ENCODE measurements around the gene SPDYA. TPM values are rescaled to one million over a fixed set of nuclear protein-coding genes. Genes with fewer than 3 reads are reported as not detected.

SPDYA gene
- total and polyA plus RNA-seq, 2 donors from 2014 or later = 1.6 TPM; not detected in 1

DNA sequence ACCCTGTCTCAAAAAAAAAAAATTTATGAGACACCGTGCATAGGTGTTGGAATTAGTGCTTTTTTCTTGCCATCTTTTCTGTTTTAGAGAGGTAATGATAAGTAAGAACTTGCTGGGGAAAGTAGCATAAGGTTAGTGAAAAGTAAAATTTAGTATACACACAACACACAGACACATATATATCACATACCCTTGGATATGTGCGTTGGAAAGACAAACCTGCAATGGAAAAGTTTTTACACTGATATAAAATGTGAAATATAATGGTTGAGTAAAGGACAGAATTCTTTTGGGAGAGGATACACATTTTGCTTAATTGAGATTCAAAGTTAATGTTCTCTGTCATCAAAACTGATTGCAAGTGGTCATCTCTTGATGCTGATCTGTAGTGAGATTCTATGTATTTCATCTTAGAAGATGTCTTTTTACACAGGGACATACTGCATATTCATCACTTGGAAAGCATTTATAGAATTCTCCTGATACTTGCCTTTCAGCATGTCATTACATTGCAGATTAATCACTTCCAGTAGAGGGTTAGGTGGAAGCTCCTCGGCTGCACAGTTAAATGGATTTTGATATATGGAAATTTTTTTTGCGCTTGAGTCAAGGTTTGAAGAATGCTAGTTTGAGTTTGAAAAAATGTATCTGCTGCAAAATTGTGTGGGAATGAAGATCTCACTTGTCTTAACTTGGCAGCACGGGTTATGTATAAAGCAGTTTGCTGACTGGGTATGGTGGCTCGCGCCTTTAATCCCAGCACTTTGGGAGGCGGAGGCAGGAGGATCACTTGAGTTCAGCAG, 45.5 kb upstream of the SPDYA start:
- peaks cover 0 to 8% (median 5%) of the 10 kb centered on the region in 3 donors for H3K4me1 ChIP-seq (ENCODE audit: control insufficient read depth in 2 of 3, insufficient read depth in 2 of 3, low read depth in 1 of 3, low read length in 3 of 3)
- no peak overlapping the region for H3K4me3 ChIP-seq (ENCODE audit: low read length in 3 of 3)
- no peak overlapping the region for H3K9ac ChIP-seq (ENCODE audit: low read length in 3 of 3)
- H3K9me3 ChIP-seq (ENCODE audit: control insufficient read depth in 2 of 3, insufficient read depth in 1 of 3, low read length in 3 of 3) = no peaks in the 10 kb centered on the region
- FAIRE-seq (no peak), DNase-seq (no peak)
- no peaks in the 10 kb centered on the region for H3K27me3 ChIP-seq (ENCODE audit: control insufficient read depth, insufficient read depth, low read length)
- H3K36me3 ChIP-seq (ENCODE audit: control insufficient read depth in 2 of 3, insufficient read depth in 3 of 3, low read length in 3 of 3) = peaks cover 3 to 10% (median 3%) of the 10 kb centered on the region in 3 donors
- TF ChIP-seq, protein P1, sequence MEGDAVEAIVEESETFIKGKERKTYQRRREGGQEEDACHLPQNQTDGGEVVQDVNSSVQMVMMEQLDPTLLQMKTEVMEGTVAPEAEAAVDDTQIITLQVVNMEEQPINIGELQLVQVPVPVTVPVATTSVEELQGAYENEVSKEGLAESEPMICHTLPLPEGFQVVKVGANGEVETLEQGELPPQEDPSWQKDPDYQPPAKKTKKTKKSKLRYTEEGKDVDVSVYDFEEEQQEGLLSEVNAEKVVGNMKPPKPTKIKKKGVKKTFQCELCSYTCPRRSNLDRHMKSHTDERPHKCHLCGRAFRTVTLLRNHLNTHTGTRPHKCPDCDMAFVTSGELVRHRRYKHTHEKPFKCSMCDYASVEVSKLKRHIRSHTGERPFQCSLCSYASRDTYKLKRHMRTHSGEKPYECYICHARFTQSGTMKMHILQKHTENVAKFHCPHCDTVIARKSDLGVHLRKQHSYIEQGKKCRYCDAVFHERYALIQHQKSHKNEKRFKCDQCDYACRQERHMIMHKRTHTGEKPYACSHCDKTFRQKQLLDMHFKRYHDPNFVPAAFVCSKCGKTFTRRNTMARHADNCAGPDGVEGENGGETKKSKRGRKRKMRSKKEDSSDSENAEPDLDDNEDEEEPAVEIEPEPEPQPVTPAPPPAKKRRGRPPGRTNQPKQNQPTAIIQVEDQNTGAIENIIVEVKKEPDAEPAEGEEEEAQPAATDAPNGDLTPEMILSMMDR (IDR thresholded peaks at IDR 0.05; ENCODE audit: borderline replicate concordance, extremely low read depth, insufficient read depth) = no peak
- intact Hi-C loops (cut with DNase I) = no loop called here
- H3K27ac ChIP-seq (ENCODE audit: low read depth in 2 of 2, low read length in 2 of 2) = no peak overlapping the region

DNA sequence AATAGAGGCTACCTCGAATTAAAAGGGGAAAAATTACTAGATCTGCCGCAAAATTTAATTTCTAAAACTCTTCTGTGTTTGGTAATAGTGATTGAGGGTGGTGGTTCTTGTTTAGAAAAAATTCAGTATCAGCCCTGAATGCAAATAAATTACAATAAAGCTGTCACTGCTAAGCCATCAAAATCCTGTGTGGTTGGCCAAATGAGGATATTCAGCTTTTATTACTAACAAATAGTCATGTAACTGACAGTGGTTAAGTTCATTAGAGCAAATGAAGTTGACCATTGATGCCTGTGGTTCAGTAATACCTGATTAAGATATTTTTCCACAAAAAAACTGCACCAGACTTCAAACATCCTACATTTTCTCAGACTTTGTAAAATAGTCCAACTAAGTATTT, 44.6 kb upstream of the SPDYA start:
- H3K27me3 ChIP-seq (ENCODE audit: control insufficient read depth, insufficient read depth, low read length) = no peaks in the 10 kb centered on the region
- H3K4me3 ChIP-seq (ENCODE audit: low read length in 3 of 3) = no peak overlapping the region
- no peaks in the 10 kb centered on the region for H3K9me3 ChIP-seq (ENCODE audit: control insufficient read depth in 2 of 3, insufficient read depth in 1 of 3, low read length in 3 of 3)
- H3K4me1 ChIP-seq (ENCODE audit: control insufficient read depth in 2 of 3, insufficient read depth in 2 of 3, low read depth in 1 of 3, low read length in 3 of 3) = peaks cover 0 to 8% (median 2%) of the 10 kb centered on the region in 3 donors
- intact Hi-C loops (cut with DNase I) = no loop called here
- H3K36me3 ChIP-seq (ENCODE audit: control insufficient read depth in 2 of 3, insufficient read depth in 3 of 3, low read length in 3 of 3) = peaks cover 0 to 6% (median 0%) of the 10 kb centered on the region in 3 donors
- TF ChIP-seq, protein P1 (IDR thresholded peaks at IDR 0.05; ENCODE audit: borderline replicate concordance, extremely low read depth, insufficient read depth) = no peak
- DNase-seq (no peak), FAIRE-seq (no peak)
- no peak overlapping the region for H3K9ac ChIP-seq (ENCODE audit: low read length in 3 of 3)
- H3K27ac ChIP-seq (ENCODE audit: low read depth in 2 of 2, low read length in 2 of 2) = no peak overlapping the region

DNA sequence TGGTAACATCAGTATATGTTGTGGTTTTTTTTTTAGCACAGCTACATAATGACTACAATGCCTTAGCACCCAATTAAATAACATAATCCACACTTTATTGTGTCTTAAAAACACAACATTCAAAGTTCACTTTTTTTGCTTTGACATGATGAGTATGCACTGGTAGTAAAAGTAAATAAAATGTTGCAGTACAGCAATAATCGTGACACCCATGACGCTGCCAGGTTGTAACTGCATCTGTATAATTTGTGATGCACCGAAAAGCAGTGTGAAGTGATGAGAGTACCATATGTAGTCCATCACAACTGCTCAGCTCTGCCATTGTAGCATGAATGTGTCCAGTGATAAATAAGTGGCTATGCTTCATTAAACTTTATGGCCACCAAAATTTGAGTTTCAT, 43.3 kb upstream of the SPDYA start:
- TF ChIP-seq, protein P1 (IDR thresholded peaks at IDR 0.05; ENCODE audit: borderline replicate concordance, extremely low read depth, insufficient read depth) = no peak
- no peaks in the 10 kb centered on the region for H3K9me3 ChIP-seq (ENCODE audit: control insufficient read depth in 2 of 3, insufficient read depth in 1 of 3, low read length in 3 of 3)
- intact Hi-C loops (cut with DNase I) = no loop called here
- FAIRE-seq = no peak
- no peak overlapping the region for H3K4me3 ChIP-seq (ENCODE audit: low read length in 3 of 3)
- no peak overlapping the region for H3K27ac ChIP-seq (ENCODE audit: low read depth in 2 of 2, low read length in 2 of 2)
- no peaks in the 10 kb centered on the region for H3K36me3 ChIP-seq (ENCODE audit: control insufficient read depth in 2 of 3, insufficient read depth in 3 of 3, low read length in 3 of 3)
- peaks cover 0 to 8% (median 2%) of the 10 kb centered on the region in 3 donors for H3K4me1 ChIP-seq (ENCODE audit: control insufficient read depth in 2 of 3, insufficient read depth in 2 of 3, low read depth in 1 of 3, low read length in 3 of 3)
- DNase-seq = peak in 1 of 5 donors; percentile 19
- H3K27me3 ChIP-seq (ENCODE audit: control insufficient read depth, insufficient read depth, low read length) = no peaks in the 10 kb centered on the region
- no peak overlapping the region for H3K9ac ChIP-seq (ENCODE audit: low read length in 3 of 3)
